Inferior parietal cortex (tissue), 1 donor: ENCODE data around the gene DHRS1.

Source experiments
- DNase-seq: peaks from one replicate; pipeline ENCODE4 v3.0.0-alpha.2; 2016; ENCODE audit errors: extremely low spot score

DHRS1 gene

GRCh38 chr14:24299255-24300191 lies at the start of gene DHRS1, which contains the start of gene NOP9:
TSS of gene DHRS1 (minus strand) at chr14:24299780. CDS start at chr14:24299106, 674 bp downstream.
TSS of gene NOP9 (plus strand) at chr14:24299850. CDS start at chr14:24299955, 105 bp downstream.
- peak; percentile 93 for DNase-seq

GRCh38 chr14:24348186-24348585 lies 48.6 kb upstream of the DHRS1 start:
- no peak for DNase-seq

GRCh38 chr14:24347134-24347533 lies 47.6 kb upstream of the DHRS1 start:
- no peak for DNase-seq

GRCh38 chr14:24343795-24344660 lies 44.4 kb upstream of the DHRS1 start:
- no peak for DNase-seq

GRCh38 chr14:24342889-24343288 lies 43.3 kb upstream of the DHRS1 start:
- DNase-seq = no peak

DNA sequence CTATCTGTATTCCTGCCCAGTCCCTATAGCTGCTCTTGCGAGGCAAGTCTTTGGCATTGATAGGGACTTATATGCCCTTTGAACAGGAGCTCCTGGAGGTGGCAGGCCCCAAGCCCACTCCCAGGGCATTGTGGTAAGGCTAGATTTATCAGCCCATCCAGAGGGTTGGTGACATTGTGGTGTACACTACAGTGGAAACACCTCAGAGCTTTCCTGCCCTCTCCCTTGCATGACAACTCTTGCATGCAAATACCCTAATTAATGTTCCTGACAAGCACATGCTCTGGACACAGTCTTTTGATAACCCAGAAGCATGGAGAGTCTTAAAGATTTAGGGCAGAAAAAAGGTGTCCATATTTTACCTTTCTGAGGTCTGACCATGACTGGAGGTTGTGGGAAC lies 41.0 kb upstream of the DHRS1 start:
- no peak for DNase-seq

- no peak for DNase-seq
Measured at GRCh38 chr14:24339284-24340151, 39.9 kb upstream of the DHRS1 start, which contains the start of gene RIPK3. TSS of gene RIPK3 (minus strand) at chr14:24339991. CDS start at chr14:24339826, 165 bp downstream.

GRCh38 chr14:24338843-24339242 lies 39.3 kb upstream of the DHRS1 start:
- DNase-seq = no peak

GRCh38 chr14:24337824-24338175 lies 38.2 kb upstream of the DHRS1 start:
- no peak for DNase-seq

GRCh38 chr14:24337144-24337823 lies 37.7 kb upstream of the DHRS1 start:
- DNase-seq = no peak

DNA sequence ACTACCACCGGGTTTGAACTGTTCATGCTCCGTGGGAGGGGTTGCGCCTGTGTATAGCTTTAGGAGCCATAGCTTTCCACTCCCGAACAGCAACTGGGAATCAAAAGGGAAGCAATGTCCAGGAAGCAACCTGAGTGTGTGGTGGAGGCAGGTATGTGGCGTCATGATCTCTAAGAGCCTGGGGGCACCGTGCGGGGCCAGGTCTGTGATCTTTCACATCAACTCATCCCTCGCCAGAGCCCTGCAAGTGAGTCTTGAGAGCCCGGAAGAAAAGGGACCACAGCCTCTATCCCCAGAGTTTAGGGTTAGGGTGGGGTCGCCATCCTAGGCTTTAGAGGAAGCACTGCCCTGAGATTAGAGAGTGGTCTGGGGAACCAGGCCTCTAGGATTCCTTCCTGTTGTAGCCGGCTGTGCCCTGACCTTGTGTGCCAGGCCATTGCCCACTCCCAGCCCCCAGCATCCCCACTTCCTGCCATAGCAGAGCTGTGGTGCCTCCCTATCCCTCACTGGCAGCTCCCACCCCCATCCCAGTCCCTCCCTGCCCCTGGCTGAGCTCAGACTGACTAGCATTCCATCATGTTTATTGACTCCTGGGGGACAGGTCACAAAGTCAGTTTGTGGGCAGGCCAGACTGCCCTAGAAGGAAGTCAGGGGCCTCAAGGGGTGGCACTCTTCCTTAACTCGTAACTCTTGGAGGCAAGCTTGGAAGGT lies 36.0 kb upstream of the DHRS1 start:
- DNase-seq = no peak

GRCh38 chr14:24334431-24335291 lies 35.1 kb upstream of the DHRS1 start, which contains the start of gene ADCY4:
TSS of gene ADCY4 (minus strand) at chr14:24335071. CDS start at chr14:24334652, 419 bp downstream.
- no peak for DNase-seq

DNA sequence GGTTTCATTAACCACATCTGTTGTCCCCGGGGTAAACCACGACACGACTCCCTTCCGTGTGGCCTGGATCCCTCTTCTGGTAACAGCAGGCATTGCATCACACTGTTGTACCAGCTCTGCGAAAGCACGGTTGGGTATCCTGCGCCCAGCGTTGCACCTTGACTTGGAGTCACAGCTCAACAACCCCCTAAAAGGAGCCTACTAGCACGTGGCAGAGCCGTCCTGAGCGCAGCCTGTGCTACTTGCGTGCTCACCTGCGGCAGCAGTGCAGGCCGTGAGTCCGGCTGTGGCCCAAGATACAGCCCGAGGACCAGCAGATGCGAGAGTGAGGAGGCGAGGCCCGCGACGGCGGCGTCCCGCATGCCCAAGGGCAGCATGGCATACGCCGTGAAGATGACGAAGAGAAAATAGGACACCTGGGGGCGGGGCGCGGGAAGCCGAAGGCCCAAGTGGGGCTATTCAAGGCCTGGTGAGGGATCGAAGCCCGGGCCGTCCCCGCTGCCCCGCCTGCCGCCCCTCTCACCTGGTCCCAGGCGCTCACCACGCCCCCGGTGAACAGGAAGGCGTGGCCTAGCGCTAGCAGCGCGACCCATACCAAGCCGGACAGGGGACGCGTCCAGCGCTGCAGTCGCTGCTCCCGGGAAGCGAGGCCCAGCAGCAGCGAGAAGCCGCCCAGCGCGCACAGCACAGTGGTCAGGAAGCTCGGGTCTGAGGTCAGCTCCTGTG lies 32.9 kb upstream of the DHRS1 start:
- DNase-seq = peak; percentile 62

- no peak for DNase-seq
Measured at GRCh38 chr14:24331731-24332267, 32.2 kb upstream of the DHRS1 start.

DNA sequence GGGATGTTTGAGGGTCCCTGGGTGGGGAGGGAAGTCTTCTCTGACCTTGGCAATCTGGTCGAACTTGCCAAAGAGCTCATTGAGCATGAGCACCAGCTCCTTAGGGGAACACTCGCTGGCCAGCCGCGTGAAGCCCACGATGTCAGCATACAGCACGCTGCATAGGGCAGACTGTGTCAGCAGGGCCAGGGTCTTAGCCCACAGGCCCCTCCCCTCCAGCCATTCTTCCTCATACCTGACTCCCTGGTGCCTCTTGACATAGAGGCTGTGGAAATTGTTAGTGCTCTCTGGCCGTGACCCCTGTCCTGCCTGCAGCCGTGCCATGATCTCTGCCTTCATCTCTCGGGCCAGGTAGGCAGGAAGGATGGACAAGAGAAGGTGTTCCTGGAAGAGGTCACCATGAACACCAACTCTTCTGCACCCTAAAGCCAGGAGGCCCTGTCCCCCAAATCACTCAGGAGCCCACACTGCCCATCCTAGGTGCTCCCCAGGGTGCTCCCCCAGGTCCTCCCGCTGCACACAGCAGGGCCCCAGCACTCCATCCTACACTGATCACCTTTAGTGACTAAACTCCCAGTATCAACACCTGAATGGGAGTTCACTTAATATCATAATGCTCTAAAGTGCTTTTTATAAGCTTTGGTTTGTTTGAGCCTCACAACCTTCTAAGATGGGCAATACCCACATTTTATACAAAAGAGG lies 31.5 kb upstream of the DHRS1 start:
- no peak for DNase-seq

DNA sequence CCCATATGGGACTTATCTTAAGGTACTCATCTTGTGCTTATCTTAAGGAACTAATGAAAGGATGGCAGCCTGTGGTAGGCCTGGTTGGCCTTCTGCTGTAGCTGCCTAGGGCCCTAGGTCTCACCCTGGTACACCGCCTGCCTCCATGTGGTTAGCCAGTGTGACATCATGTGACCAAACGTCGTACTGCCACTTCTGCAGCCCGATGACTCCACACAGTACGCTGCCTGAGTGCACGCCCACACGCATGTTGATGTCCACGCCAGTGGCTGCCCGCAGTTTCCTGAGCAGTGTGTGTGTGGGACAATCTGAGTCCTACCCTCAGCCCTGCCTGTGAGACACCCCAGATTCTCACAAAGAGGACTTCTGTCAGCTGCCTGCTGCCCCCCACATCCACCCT lies 30.2 kb upstream of the DHRS1 start:
- no peak for DNase-seq

DNA sequence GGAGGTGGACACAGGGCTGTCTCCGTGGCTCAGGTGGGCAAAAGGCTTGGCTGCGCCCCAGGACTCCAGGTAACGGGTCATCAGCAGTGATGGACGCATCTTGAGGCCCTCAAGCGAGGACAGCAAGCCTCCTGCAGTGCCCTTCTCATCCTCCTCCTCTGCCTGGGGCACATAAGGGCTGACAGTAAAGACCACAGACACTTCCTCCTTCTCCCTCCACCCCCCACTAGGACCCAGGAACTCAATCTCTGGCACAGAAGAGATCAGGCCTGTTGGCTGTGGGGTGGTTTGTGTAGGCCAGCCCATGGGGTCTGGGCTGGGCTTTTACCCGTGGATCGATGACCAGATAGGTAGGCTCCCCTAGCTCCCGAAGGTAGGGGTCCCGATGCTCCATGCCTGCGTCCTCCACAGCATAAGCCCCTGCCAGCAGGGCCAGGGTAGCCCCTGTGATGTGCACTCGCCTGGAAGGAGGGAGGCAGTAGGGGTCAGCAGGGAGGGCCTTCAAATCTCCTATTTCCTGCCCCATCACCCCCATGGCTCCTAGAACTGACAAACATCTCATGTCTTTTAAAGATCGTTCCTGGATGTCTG lies 29.6 kb upstream of the DHRS1 start:
- DNase-seq = no peak
